ENCODE measurements around the gene RNPS1. TPM values are rescaled to one million over a fixed set of nuclear protein-coding genes. Genes with fewer than 3 reads are reported as not detected.

Gene RNPS1
- total RNA-seq, 2 experiments from 2014 or later, result 292 to 294 TPM

- DNase-seq, result no peak
- peaks cover 16% of the 10 kb centered on the region for H3K36me3 Mint-ChIP-seq
- peaks cover 2% of the 10 kb centered on the region for H3K27me3 Mint-ChIP-seq
- no peaks in the 10 kb centered on the region for H3K4me1 Mint-ChIP-seq (ENCODE audit: low read depth)
- no peak overlapping the region for H3K4me3 Mint-ChIP-seq
- no peak overlapping the region for H3K27ac Mint-ChIP-seq
- no peaks in the 10 kb centered on the region for H3K9me3 Mint-ChIP-seq
- CTCF ChIA-PET, result no interaction called here
- intact Hi-C loops (cut with micrococcal nuclease), result no loop called here
- POLR2A ChIA-PET, result interaction anchor here (1.5 kb wide), 1 partner anchor 23 kb away, joined by 3 read pairs; no protein-coding TSS in a partner anchor
Observed at GRCh38 chr16:2235695-2236336, 32.1 kb downstream of the RNPS1 start.

DNA sequence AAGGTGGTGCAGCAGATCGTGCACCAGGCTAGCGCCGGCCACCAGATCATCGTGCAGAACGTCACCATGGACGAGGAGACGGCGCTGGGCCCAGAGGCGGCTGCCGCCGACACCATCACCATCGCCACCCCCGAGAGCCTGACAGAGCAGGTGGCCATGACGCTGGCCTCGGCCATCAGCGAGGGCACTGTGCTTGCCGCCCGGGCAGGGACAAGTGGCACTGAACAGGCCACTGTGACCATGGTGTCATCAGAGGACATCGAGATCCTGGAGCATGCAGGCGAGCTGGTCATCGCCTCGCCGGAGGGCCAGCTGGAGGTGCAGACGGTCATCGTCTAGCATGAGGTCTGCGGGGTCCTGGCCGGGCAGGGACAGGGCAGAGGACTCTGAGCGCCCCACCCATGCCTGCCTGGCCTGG lies 32.7 kb downstream of the RNPS1 start:
- POLR2A ChIA-PET, result no interaction called here
- Mint-ChIP-seq H3K9me3 (no peaks in the 10 kb centered on the region), H3K27ac (no peak overlapping the region), H3K4me3 (no peak overlapping the region), H3K27me3 (peaks cover 2% of the 10 kb centered on the region), H3K36me3 (peaks cover 16% of the 10 kb centered on the region), H3K4me1 (ENCODE audit: low read depth) (no peaks in the 10 kb centered on the region)
- no peak for DNase-seq
- intact Hi-C loops (cut with micrococcal nuclease), result no loop called here
- CTCF ChIA-PET, result no interaction called here

DNA sequence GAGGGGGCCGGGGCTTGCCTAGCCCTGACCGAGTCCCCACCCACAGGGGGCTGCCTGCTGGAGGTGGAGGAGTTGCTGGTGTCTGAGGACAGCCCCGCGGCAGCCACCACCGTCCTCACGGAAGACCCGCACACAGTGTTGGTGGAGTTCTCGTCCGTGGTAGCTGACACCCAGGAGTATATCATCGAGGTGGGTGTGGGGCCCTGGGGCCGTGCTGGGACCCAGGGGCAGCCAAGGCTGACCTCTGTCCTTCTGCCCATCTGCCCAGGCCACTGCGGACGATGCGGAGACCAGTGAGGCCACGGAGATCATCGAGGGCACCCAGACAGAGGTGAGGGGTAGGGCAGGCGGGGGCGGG lies 33.1 kb downstream of the RNPS1 start:
- intact Hi-C loops (cut with micrococcal nuclease), result no loop called here
- CTCF ChIA-PET, result no interaction called here
- Mint-ChIP-seq H3K36me3 (peaks cover 20% of the 10 kb centered on the region), H3K27ac (no peak overlapping the region), H3K4me3 (no peak overlapping the region), H3K4me1 (ENCODE audit: low read depth) (no peaks in the 10 kb centered on the region), H3K27me3 (peaks cover 2% of the 10 kb centered on the region), H3K9me3 (no peaks in the 10 kb centered on the region)
- POLR2A ChIA-PET, result no interaction called here
- DNase-seq, result no peak

DNA sequence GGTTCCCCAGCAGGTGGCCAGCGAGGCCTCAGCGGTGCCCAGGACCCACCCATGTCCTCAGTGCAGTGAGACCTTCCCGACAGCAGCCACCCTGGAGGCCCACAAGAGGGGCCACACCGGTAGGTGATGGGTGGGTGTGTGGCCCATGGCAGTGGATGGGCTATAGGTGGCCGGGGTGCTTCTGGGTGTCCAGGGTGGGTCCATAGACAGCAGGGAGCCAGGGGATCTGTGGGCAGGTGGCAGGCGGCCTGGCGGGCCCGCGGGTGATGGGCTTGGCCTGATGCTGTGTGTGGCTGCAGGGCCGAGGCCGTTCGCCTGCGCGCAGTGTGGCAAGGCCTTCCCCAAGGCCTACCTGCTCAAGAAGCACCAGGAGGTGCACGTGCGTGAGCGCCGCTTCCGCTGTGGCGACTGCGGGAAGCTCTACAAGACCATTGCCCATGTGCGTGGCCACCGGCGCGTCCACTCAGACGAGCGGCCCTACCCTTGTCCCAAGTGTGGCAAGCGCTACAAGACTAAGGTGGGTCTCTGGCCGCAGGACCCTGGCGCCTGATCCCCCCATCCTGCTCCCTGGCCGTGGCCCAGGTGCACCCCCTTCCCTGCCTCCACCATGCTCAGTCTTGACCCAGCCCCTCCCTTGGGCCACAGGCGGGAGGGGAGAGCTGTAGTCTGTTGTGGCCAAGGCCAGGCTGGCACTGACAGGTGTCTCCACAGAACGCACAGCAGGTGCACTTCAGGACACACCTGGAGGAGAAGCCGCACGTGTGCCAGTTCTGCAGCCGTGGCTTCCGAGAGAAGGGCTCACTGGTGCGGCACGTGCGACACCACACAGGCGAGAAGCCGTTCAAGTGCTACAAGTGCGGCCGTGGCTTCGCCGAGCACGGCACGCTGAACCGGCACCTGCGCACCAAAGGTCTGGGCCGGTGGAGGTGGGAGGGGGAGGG lies 33.8 kb downstream of the RNPS1 start:
- no peak overlapping the region for H3K27ac Mint-ChIP-seq
- CTCF ChIA-PET, result no interaction called here
- DNase-seq, result no peak
- no peaks in the 10 kb centered on the region for H3K9me3 Mint-ChIP-seq
- no peaks in the 10 kb centered on the region for H3K4me1 Mint-ChIP-seq (ENCODE audit: low read depth)
- intact Hi-C loops (cut with micrococcal nuclease), result no loop called here
- POLR2A ChIA-PET, result no interaction called here
- H3K4me3 Mint-ChIP-seq, result no peak overlapping the region
- H3K36me3 Mint-ChIP-seq, result peaks cover 25% of the 10 kb centered on the region
- H3K27me3 Mint-ChIP-seq, result peaks cover 2% of the 10 kb centered on the region

GRCh38 chr16:2233046-2233775 lies 34.7 kb downstream of the RNPS1 start:
- peaks cover 2% of the 10 kb centered on the region for H3K27me3 Mint-ChIP-seq
- no peaks in the 10 kb centered on the region for H3K9me3 Mint-ChIP-seq
- DNase-seq, result no peak
- H3K27ac Mint-ChIP-seq, result no peak overlapping the region
- intact Hi-C loops (cut with micrococcal nuclease), result no loop called here
- H3K4me1 Mint-ChIP-seq (ENCODE audit: low read depth), result no peaks in the 10 kb centered on the region
- POLR2A ChIA-PET, result no interaction called here
- H3K36me3 Mint-ChIP-seq, result peaks cover 25% of the 10 kb centered on the region
- H3K4me3 Mint-ChIP-seq, result no peak overlapping the region
- CTCF ChIA-PET, result no interaction called here

DNA sequence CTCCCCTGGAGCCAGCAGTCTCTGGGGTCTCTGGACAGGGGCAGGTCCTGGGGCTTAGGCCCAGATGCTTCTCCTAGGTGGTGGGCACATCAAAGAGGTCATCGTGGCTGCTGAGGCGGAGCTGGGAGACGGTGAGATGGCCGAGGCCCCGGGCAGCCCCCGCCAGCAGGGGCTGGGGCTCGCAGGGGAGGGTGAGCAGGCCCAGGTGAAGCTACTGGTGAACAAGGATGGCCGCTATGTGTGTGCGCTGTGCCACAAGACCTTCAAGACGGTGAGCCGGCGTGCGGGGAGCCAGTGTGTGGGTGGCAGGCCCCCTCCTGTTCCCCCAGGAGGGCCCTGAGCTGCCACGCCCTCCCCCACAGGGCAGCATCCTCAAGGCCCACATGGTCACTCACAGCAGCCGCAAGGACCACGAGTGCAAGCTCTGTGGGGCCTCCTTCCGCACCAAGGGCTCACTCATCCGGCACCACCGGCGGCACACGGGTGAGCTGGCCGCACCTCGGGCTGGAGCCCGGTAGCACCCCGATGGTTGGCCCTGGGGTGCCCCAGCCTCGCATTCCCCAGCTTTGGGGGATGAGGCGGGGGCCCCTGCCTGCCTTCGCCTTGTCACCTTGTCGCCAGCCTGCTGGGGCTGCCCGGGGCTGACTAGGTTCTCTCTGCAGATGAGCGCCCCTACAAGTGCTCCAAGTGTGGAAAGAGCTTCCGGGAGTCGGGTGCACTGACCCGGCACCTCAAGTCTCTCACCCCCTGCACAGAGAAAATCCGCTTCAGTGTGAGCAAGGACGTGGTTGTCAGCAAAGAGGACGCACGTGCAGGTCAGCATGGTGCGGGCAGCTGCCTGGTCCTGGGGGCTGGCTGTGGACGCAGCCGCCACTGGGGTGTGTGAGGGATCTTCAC lies 35.6 kb downstream of the RNPS1 start:
- Mint-ChIP-seq H3K27me3 (peaks cover 2% of the 10 kb centered on the region), H3K9me3 (no peaks in the 10 kb centered on the region), H3K36me3 (peaks cover 25% of the 10 kb centered on the region), H3K4me3 (no peak overlapping the region), H3K4me1 (ENCODE audit: low read depth) (no peaks in the 10 kb centered on the region), H3K27ac (no peak overlapping the region)
- intact Hi-C loops (cut with micrococcal nuclease), result no loop called here
- ChIA-PET POLR2A (no interaction called here), CTCF (no interaction called here)
- DNase-seq, result no peak

DNA sequence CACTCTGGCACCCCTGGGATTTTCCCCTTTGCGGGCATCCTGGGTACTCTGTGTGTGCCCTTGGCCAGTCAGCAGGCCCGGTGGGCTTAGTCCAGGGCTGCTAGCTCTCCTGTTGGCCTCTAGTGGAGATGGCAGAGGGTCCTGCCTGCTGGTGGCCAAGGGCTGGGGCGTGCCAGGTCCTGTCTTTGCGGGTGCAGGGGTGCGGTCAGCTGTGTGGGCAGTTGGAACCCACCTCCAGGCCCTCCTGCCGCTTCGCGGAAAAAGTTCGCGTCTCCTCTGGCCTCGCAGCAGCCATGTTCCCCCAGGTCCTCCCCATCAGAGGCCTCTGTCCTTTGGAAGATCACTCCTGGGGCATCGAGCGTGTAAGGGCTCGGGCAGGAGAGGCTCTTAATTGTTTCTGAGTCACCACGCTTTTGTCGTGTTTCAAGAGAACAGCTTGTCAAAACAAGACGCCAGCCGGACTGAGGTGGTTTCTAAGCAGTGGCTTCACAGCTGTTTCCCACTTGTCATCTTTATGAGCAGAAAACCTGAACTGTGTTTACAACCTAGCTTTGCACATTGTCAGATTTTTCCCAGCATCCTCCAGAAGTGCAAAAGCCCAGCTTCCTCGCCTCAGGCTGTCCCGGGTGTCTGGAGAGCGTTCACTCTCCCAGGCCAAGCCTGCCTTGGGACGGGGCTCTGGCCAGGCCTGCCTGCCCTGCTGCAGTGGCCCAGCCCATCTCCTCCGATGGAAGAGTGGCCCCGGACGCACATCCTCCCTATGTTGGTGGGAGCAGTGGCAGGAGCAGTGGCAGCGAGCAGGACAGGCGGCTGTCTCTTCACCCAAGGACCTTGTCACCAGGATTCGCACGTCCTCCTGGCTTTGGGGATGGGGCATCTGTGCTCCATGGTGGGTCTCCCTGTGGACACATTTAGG lies 36.7 kb downstream of the RNPS1 start:
- H3K27me3 Mint-ChIP-seq, result peaks cover 2% of the 10 kb centered on the region
- ChIA-PET CTCF (no interaction called here), POLR2A (no interaction called here)
- H3K9me3 Mint-ChIP-seq, result no peaks in the 10 kb centered on the region
- peaks cover 25% of the 10 kb centered on the region for H3K36me3 Mint-ChIP-seq
- H3K4me3 Mint-ChIP-seq, result no peak overlapping the region
- intact Hi-C loops (cut with micrococcal nuclease), result no loop called here
- DNase-seq, result no peak
- H3K4me1 Mint-ChIP-seq (ENCODE audit: low read depth), result peaks cover 2% of the 10 kb centered on the region
- H3K27ac Mint-ChIP-seq, result no peak overlapping the region

GRCh38 chr16:2230376-2230775 lies 37.5 kb downstream of the RNPS1 start:
- intact Hi-C loops (cut with micrococcal nuclease), result no loop called here
- DNase-seq, result no peak
- Mint-ChIP-seq H3K9me3 (no peaks in the 10 kb centered on the region), H3K27ac (no peak overlapping the region), H3K36me3 (peaks cover 23% of the 10 kb centered on the region), H3K27me3 (peaks cover under 1% of the 10 kb centered on the region), H3K4me1 (ENCODE audit: low read depth) (peaks cover 6% of the 10 kb centered on the region), H3K4me3 (no peak overlapping the region)
- ChIA-PET POLR2A (no interaction called here), CTCF (no interaction called here)

GRCh38 chr16:2229632-2230250 lies 38.2 kb downstream of the RNPS1 start:
- H3K4me3 Mint-ChIP-seq, result no peak overlapping the region
- ChIA-PET CTCF (no interaction called here), POLR2A (no interaction called here)
- H3K27me3 Mint-ChIP-seq, result no peaks in the 10 kb centered on the region
- H3K4me1 Mint-ChIP-seq (ENCODE audit: low read depth), result peaks cover 10% of the 10 kb centered on the region
- intact Hi-C loops (cut with micrococcal nuclease), result no loop called here
- no peaks in the 10 kb centered on the region for H3K9me3 Mint-ChIP-seq
- peaks cover 18% of the 10 kb centered on the region for H3K36me3 Mint-ChIP-seq
- no peak for DNase-seq
- H3K27ac Mint-ChIP-seq, result no peak overlapping the region

- no peak overlapping the region for H3K4me3 Mint-ChIP-seq
- H3K27me3 Mint-ChIP-seq, result no peaks in the 10 kb centered on the region
- CTCF ChIA-PET, result no interaction called here
- peaks cover 15% of the 10 kb centered on the region for H3K4me1 Mint-ChIP-seq (ENCODE audit: low read depth)
- H3K9me3 Mint-ChIP-seq, result no peaks in the 10 kb centered on the region
- POLR2A ChIA-PET, result no interaction called here
- H3K36me3 Mint-ChIP-seq, result peaks cover 15% of the 10 kb centered on the region
- no peak for DNase-seq
- no peak overlapping the region for H3K27ac Mint-ChIP-seq
- intact Hi-C loops (cut with micrococcal nuclease), result no loop called here
Observed at GRCh38 chr16:2229091-2229490, 38.8 kb downstream of the RNPS1 start.
